Measurements from ENCODE around the gene CRYBG1. TPM values are rescaled to one million over a fixed set of nuclear protein-coding genes. Genes with fewer than 3 reads are reported as not detected.

The CRYBG1 gene
- polyA plus RNA-seq, 1 donor from 2014 or later: 0.73 TPM

DNA sequence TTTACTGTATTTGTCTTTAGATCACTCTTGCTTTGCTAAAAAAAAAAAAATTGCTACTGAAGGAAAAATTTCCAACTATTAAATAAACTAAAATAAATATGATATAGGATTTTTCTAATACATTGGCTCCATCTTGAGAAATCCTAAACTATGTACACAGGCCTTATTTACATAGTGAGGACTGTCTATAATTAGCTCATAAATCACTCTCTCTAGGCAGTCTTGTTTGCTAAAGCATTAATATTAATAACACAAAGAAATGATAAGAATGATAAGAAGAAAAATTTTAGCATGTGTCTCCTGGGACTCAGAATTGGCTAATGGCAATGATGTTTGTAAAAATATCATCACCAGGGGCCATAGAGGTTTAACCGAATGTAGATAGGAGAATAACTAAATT, 13.3 kb upstream of the CRYBG1 start:
- no peak for TF ChIP-seq RAD21 (conservative IDR thresholded peaks at IDR 0.05)
- no peak for TF ChIP-seq MXI1 (conservative IDR thresholded peaks at IDR 0.05; ENCODE audit: poor library complexity, severe bottlenecking)
- TF ChIP-seq EZH2 (IDR thresholded peaks at IDR 0.05; ENCODE audit: borderline replicate concordance, insufficient read depth, low read length, poor library complexity, severe bottlenecking): no peak
- TF ChIP-seq, protein P1, sequence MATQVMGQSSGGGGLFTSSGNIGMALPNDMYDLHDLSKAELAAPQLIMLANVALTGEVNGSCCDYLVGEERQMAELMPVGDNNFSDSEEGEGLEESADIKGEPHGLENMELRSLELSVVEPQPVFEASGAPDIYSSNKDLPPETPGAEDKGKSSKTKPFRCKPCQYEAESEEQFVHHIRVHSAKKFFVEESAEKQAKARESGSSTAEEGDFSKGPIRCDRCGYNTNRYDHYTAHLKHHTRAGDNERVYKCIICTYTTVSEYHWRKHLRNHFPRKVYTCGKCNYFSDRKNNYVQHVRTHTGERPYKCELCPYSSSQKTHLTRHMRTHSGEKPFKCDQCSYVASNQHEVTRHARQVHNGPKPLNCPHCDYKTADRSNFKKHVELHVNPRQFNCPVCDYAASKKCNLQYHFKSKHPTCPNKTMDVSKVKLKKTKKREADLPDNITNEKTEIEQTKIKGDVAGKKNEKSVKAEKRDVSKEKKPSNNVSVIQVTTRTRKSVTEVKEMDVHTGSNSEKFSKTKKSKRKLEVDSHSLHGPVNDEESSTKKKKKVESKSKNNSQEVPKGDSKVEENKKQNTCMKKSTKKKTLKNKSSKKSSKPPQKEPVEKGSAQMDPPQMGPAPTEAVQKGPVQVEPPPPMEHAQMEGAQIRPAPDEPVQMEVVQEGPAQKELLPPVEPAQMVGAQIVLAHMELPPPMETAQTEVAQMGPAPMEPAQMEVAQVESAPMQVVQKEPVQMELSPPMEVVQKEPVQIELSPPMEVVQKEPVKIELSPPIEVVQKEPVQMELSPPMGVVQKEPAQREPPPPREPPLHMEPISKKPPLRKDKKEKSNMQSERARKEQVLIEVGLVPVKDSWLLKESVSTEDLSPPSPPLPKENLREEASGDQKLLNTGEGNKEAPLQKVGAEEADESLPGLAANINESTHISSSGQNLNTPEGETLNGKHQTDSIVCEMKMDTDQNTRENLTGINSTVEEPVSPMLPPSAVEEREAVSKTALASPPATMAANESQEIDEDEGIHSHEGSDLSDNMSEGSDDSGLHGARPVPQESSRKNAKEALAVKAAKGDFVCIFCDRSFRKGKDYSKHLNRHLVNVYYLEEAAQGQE (IDR thresholded peaks at IDR 0.05; ENCODE audit: borderline replicate concordance): no peak
- TF ChIP-seq SMC3 (conservative IDR thresholded peaks at IDR 0.05; ENCODE audit: poor library complexity): no peak
- TF ChIP-seq, protein P2, sequence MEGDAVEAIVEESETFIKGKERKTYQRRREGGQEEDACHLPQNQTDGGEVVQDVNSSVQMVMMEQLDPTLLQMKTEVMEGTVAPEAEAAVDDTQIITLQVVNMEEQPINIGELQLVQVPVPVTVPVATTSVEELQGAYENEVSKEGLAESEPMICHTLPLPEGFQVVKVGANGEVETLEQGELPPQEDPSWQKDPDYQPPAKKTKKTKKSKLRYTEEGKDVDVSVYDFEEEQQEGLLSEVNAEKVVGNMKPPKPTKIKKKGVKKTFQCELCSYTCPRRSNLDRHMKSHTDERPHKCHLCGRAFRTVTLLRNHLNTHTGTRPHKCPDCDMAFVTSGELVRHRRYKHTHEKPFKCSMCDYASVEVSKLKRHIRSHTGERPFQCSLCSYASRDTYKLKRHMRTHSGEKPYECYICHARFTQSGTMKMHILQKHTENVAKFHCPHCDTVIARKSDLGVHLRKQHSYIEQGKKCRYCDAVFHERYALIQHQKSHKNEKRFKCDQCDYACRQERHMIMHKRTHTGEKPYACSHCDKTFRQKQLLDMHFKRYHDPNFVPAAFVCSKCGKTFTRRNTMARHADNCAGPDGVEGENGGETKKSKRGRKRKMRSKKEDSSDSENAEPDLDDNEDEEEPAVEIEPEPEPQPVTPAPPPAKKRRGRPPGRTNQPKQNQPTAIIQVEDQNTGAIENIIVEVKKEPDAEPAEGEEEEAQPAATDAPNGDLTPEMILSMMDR (IDR thresholded peaks at IDR 0.05; ENCODE audit: poor library complexity, severe bottlenecking): no peak
- TF ChIP-seq POLR2AphosphoS5 (IDR thresholded peaks at IDR 0.05): no peak
- TF ChIP-seq EP300 (conservative IDR thresholded peaks at IDR 0.05; ENCODE audit: poor library complexity, severe bottlenecking): no peak
- TF ChIP-seq TAF1 (IDR thresholded peaks at IDR 0.05; ENCODE audit: low read depth): no peak
- no peaks in the 10 kb centered on the region for H3K9me2 ChIP-seq (ENCODE audit: insufficient read depth, low read length)
- no peaks in the 10 kb centered on the region for H3F3A ChIP-seq (ENCODE audit: insufficient read depth, low read length, poor library complexity, severe bottlenecking)
- H3K4me3 ChIP-seq (ENCODE audit: low read length): no peak overlapping the region
- no peaks in the 10 kb centered on the region for H3K27me3 ChIP-seq (ENCODE audit: insufficient read depth, low read depth, low read length)
- no peaks in the 10 kb centered on the region for H3K9me3 ChIP-seq (ENCODE audit: low read length)
- no peaks in the 10 kb centered on the region for H3K79me2 ChIP-seq (replicated peaks; ENCODE audit: insufficient read depth, low read length)
- H4K20me1 ChIP-seq (ENCODE audit: insufficient read depth): no peaks in the 10 kb centered on the region
- H3K9ac ChIP-seq (ENCODE audit: low read length): no peak overlapping the region
- H3K36me3 ChIP-seq (ENCODE audit: insufficient read depth, low read length): no peaks in the 10 kb centered on the region
- H2AFZ ChIP-seq (ENCODE audit: low read depth, low read length): no peak overlapping the region
- H3K27ac ChIP-seq (ENCODE audit: low read length): no peak overlapping the region
- no peak overlapping the region for H3K4me2 ChIP-seq (ENCODE audit: low read length)

DNA sequence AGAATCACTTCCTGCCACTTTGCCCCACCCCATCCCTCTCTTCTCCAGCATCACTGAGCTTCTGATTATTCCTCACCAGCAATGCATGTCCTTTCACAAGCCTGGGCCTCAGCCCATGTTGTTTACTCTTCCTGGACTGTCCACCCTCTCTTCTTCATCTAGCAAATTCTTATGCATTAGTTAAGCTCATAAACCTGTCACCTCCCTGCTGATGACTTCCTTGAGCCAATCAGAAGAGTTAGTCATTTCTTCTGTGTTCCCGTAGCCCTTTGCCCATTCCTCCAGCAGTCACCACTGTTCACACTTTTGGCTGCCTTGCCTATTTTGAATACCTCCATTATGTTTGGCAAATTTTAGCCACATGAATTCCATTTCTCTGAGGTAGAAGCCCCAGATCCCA, 4.1 kb upstream of the CRYBG1 start:
- Histone ChIP-seq H3F3A (ENCODE audit: insufficient read depth, low read length, poor library complexity, severe bottlenecking) (no peaks in the 10 kb centered on the region), H3K27me3 (ENCODE audit: insufficient read depth, low read depth, low read length) (peaks cover 27% of the 10 kb centered on the region), H3K27ac (ENCODE audit: low read length) (no peak overlapping the region), H3K9ac (ENCODE audit: low read length) (no peak overlapping the region), H2AFZ (ENCODE audit: low read depth, low read length) (no peak overlapping the region), H3K9me2 (ENCODE audit: insufficient read depth, low read length) (no peaks in the 10 kb centered on the region), H3K4me3 (ENCODE audit: low read length) (no peak overlapping the region), H3K36me3 (ENCODE audit: insufficient read depth, low read length) (no peaks in the 10 kb centered on the region), H3K9me3 (ENCODE audit: low read length) (no peaks in the 10 kb centered on the region), H3K4me2 (ENCODE audit: low read length) (no peak overlapping the region), H4K20me1 (ENCODE audit: insufficient read depth) (no peaks in the 10 kb centered on the region), H3K79me2 (replicated peaks; ENCODE audit: insufficient read depth, low read length) (no peaks in the 10 kb centered on the region)
- TF ChIP-seq, protein P1 (IDR thresholded peaks at IDR 0.05; ENCODE audit: borderline replicate concordance): no peak
- TF ChIP-seq EZH2 (IDR thresholded peaks at IDR 0.05; ENCODE audit: borderline replicate concordance, insufficient read depth, low read length, poor library complexity, severe bottlenecking) (no peak), POLR2AphosphoS5 (IDR thresholded peaks at IDR 0.05) (no peak), SMC3 (conservative IDR thresholded peaks at IDR 0.05; ENCODE audit: poor library complexity) (no peak), MXI1 (conservative IDR thresholded peaks at IDR 0.05; ENCODE audit: poor library complexity, severe bottlenecking) (no peak), RAD21 (conservative IDR thresholded peaks at IDR 0.05) (no peak), EP300 (conservative IDR thresholded peaks at IDR 0.05; ENCODE audit: poor library complexity, severe bottlenecking) (no peak), TAF1 (IDR thresholded peaks at IDR 0.05; ENCODE audit: low read depth) (no peak)
- TF ChIP-seq, protein P2 (IDR thresholded peaks at IDR 0.05; ENCODE audit: poor library complexity, severe bottlenecking): no peak
